Esophagus muscularis mucosa (tissue), 4 donors: ENCODE results near the gene ERF. TPM values are rescaled to one million over a fixed set of nuclear protein-coding genes. Genes with fewer than 3 reads are reported as not detected.

Experiments used
- DNase-seq: peaks from one replicate; pipeline ENCODE4 v3.0.0-alpha.2; 2017; ENCODE audit errors: extremely low spot score
- H3K27ac ChIP-seq, 4 donors: fragments of 200-600 bp; sonication (generic); replicated peaks in 1 of 4; 1 replicate in 3 of 4; 2 replicates in 1 of 4; pipeline ENCODE4 v1.5.1; 2016 to 2019; ENCODE audit warnings: mild to moderate bottlenecking in 1 of 4
- H3K27me3 ChIP-seq, 4 donors: fragments of 200-600 bp; sonication (generic); one replicate each; pipeline versions ENCODE4 v1.5.1 to v1.6.0; 2016 to 2019
- H3K36me3 ChIP-seq, 4 donors: fragments of 200-600 bp; sonication (generic); one replicate each; pipeline ENCODE4 v1.5.1; 2016 to 2019
- H3K4me1 ChIP-seq, 4 donors: fragments of 200-600 bp; sonication (generic); one replicate each; pipeline ENCODE4 v1.5.1; 2016 to 2019
- H3K4me3 ChIP-seq, 4 donors: fragments of 200-600 bp; sonication (generic); 1 replicate in 2 of 4; 2 replicates in 2 of 4; pipeline ENCODE4 v1.5.1; 2016 to 2019; ENCODE audit warnings: mild to moderate bottlenecking in 4 of 4, moderate library complexity in 1 of 4
- H3K9me3 ChIP-seq, 4 donors: fragments of 200-600 bp; sonication (generic); 1 replicate in 3 of 4; 2 replicates in 1 of 4; pipeline ENCODE4 v1.5.1; 2016 to 2019
- EP300 ChIP-seq: sonication (generic); formaldehyde crosslinking; IDR thresholded peaks from one replicate; pipeline ENCODE4 v1.6.1; 2017; ENCODE audit warnings: antibody characterized with exemption
- POLR2A ChIP-seq: fragments of 450-650 bp; IDR thresholded peaks from one replicate; pipeline ENCODE4 v1.6.1; 2017; ENCODE audit warnings: antibody characterized with exemption, moderate library complexity, mild to moderate bottlenecking, low read depth
- POLR2AphosphoS5 ChIP-seq, 2 donors: sonication (generic); formaldehyde crosslinking; IDR thresholded peaks; one replicate each; pipeline ENCODE4 v1.6.1; 2017; ENCODE audit warnings: antibody characterized with exemption in 2 of 2
- WGBS: methylation state at CpG from one replicate; pipeline ENCODE4 v1.1.5; 2018; 5-methylcytosine and 5-hydroxymethylcytosine counted together
- intact Hi-C: fragments of 100-400 bp; cut with DNase I; formaldehyde crosslinking; loops from one replicate; pipeline ENCODE4 v1.15.1; 2023
- total RNA-seq, 4 donors: library from RNA; depleted of rRNA; stranded (reverse); fragments of >200 nt; gene quantifications; one replicate each; pipeline versions ENCODE4 v1.1.0 to v1.2.1, GENCODE V29; 2016
- TF ChIP-seq, protein P1 (sequence below), 3 experiments: fragments of 200-600 bp in 2 of 3; fragments of 450-650 bp in 1 of 3; sonication (generic) in 2 of 3; IDR thresholded peaks; one replicate each; pipeline ENCODE4 v1.5.1; 2017 to 2019; ENCODE audit warnings: antibody characterized with exemption in 3 of 3, mild to moderate bottlenecking in 2 of 3, moderate library complexity in 1 of 3

Gene ERF
- total RNA-seq, 4 donors from 2014 or later: 16.6 to 38.8 (median 35.5) TPM

- intact Hi-C loops: no loop called here
- 97% methylated on average over 9 of the region's 11 CpGs for WGBS
Measured at GRCh38 chr19:42214810-42215485, 40.0 kb downstream of the ERF start.

DNA sequence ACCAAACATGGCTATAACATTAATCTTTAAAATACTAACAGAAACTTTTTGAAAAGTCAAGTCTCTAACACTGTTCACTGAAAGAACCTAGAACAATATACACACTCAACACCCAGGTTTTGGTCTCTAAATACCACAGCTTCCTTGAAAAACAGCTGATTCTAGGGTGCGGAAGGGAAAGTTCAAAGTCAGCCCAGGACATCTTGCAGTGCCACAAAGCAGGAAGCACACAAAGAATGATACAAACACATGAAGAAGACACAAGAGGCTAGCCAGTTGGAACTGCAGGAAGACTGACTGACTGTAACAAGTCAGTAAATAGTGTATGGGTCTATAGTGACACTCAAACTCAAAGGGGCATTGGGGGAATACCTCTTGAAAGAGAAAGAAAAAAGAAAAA is 42.0 kb downstream of the ERF start:
- intact Hi-C loops: no loop called here

More at GRCh38 chr19:42214810-42215485, 40.0 kb downstream of the ERF start:
- H3K4me1 ChIP-seq: peaks cover 25 to 54% (median 40%) of the 10 kb centered on the region in 4 donors
- H3K27me3 ChIP-seq: no peaks in the 10 kb centered on the region
- H3K27ac ChIP-seq: no peak overlapping the region
- TF ChIP-seq POLR2A (no peak), POLR2AphosphoS5 (IDR thresholded peaks at IDR 0.05) (no peak), EP300 (no peak)
- TF ChIP-seq, protein P1, sequence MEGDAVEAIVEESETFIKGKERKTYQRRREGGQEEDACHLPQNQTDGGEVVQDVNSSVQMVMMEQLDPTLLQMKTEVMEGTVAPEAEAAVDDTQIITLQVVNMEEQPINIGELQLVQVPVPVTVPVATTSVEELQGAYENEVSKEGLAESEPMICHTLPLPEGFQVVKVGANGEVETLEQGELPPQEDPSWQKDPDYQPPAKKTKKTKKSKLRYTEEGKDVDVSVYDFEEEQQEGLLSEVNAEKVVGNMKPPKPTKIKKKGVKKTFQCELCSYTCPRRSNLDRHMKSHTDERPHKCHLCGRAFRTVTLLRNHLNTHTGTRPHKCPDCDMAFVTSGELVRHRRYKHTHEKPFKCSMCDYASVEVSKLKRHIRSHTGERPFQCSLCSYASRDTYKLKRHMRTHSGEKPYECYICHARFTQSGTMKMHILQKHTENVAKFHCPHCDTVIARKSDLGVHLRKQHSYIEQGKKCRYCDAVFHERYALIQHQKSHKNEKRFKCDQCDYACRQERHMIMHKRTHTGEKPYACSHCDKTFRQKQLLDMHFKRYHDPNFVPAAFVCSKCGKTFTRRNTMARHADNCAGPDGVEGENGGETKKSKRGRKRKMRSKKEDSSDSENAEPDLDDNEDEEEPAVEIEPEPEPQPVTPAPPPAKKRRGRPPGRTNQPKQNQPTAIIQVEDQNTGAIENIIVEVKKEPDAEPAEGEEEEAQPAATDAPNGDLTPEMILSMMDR (IDR thresholded peaks at IDR 0.05): no peak
- no peak for DNase-seq
- no peak overlapping the region for H3K4me3 ChIP-seq
- H3K36me3 ChIP-seq: peaks cover 6 to 57% (median 41%) of the 10 kb centered on the region in 4 donors
- no peaks in the 10 kb centered on the region for H3K9me3 ChIP-seq

GRCh38 chr19:42208612-42209011 is 46.3 kb downstream of the ERF start:
- WGBS: 90% methylated on average over 11 of the region's 11 CpGs
- TF ChIP-seq POLR2AphosphoS5 (IDR thresholded peaks at IDR 0.05) (no peak), POLR2A (no peak)
- Histone ChIP-seq H3K27me3 (no peaks in the 10 kb centered on the region), H3K27ac (no peak overlapping the region), H3K36me3 (peaks cover 54 to 100% (median 87%) of the 10 kb centered on the region in 4 donors), H3K4me1 (peaks cover 0 to 6% (median 2%) of the 10 kb centered on the region in 4 donors), H3K4me3 (no peak overlapping the region), H3K9me3 (no peaks in the 10 kb centered on the region)
- intact Hi-C loops: no loop called here
- no peak for DNase-seq

More for the DNA sequence above, 42.0 kb downstream of the ERF start:
- Histone ChIP-seq H3K4me3 (no peak overlapping the region), H3K27ac (no peak overlapping the region), H3K27me3 (no peaks in the 10 kb centered on the region), H3K9me3 (no peaks in the 10 kb centered on the region), H3K4me1 (peaks cover 11 to 35% (median 21%) of the 10 kb centered on the region in 4 donors), H3K36me3 (peaks cover 26 to 77% (median 61%) of the 10 kb centered on the region in 4 donors)
- DNase-seq: no peak
- TF ChIP-seq EP300: no peak
- no peak for TF ChIP-seq POLR2A
- no peak for TF ChIP-seq POLR2AphosphoS5 (IDR thresholded peaks at IDR 0.05)
- TF ChIP-seq, protein P1 (IDR thresholded peaks at IDR 0.05): no peak
- 93% methylated on average over 1 of the region's 1 CpG for WGBS

- peaks cover 0 to 3% (median 0%) of the 10 kb centered on the region in 4 donors for H3K4me1 ChIP-seq
- WGBS: 69% methylated on average over 6 of the region's 6 CpGs
- intact Hi-C loops: no loop called here
- H3K27me3 ChIP-seq: no peaks in the 10 kb centered on the region
- peaks cover 56 to 100% (median 91%) of the 10 kb centered on the region in 4 donors for H3K36me3 ChIP-seq
- H3K9me3 ChIP-seq: no peaks in the 10 kb centered on the region
- DNase-seq: no peak
- H3K27ac ChIP-seq: no peak overlapping the region
- no peak for TF ChIP-seq POLR2A
- TF ChIP-seq, protein P1 (IDR thresholded peaks at IDR 0.05): no peak
- TF ChIP-seq POLR2AphosphoS5 (IDR thresholded peaks at IDR 0.05): no peak
- no peak for TF ChIP-seq EP300
- H3K4me3 ChIP-seq: no peak overlapping the region
Measured at GRCh38 chr19:42207767-42208271, 47.1 kb downstream of the ERF start.

GRCh38 chr19:42206871-42207755 is 47.8 kb downstream of the ERF start:
- WGBS: 89% methylated on average over 6 of the region's 14 CpGs
- Histone ChIP-seq H3K4me3 (no peak overlapping the region), H3K27me3 (no peaks in the 10 kb centered on the region), H3K4me1 (peaks cover 0 to 3% (median 0%) of the 10 kb centered on the region in 4 donors), H3K36me3 (peaks cover 61 to 100% (median 90%) of the 10 kb centered on the region in 4 donors), H3K9me3 (no peaks in the 10 kb centered on the region), H3K27ac (no peak overlapping the region)
- TF ChIP-seq POLR2A (no peak), POLR2AphosphoS5 (IDR thresholded peaks at IDR 0.05) (no peak), EP300 (no peak)
- TF ChIP-seq, protein P1 (IDR thresholded peaks at IDR 0.05): no peak
- intact Hi-C loops: no loop called here
- DNase-seq: no peak
